ENCODE data around the gene IPO8.

DNA sequence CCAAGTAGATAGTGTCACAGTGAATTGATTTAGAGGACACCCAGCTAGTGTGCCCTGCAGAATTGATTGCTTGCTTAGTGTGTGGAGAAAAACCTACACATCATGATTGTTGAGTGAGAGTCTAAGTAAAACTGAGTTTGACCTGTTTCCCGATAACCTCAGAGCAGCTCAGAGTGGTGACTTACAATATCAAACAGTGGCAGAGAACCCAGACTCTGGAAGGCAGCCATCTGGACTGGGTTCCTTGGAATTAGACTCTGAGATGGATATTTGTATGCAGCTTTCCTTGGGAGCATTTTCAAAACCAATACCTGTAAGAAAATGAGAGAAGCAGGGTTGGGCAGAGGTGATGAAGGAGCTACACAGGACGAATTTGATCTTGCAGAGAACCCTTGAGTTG is 109.8 kb downstream of the IPO8 start:
- TF ChIP-seq, protein P1, sequence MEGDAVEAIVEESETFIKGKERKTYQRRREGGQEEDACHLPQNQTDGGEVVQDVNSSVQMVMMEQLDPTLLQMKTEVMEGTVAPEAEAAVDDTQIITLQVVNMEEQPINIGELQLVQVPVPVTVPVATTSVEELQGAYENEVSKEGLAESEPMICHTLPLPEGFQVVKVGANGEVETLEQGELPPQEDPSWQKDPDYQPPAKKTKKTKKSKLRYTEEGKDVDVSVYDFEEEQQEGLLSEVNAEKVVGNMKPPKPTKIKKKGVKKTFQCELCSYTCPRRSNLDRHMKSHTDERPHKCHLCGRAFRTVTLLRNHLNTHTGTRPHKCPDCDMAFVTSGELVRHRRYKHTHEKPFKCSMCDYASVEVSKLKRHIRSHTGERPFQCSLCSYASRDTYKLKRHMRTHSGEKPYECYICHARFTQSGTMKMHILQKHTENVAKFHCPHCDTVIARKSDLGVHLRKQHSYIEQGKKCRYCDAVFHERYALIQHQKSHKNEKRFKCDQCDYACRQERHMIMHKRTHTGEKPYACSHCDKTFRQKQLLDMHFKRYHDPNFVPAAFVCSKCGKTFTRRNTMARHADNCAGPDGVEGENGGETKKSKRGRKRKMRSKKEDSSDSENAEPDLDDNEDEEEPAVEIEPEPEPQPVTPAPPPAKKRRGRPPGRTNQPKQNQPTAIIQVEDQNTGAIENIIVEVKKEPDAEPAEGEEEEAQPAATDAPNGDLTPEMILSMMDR (IDR thresholded peaks at IDR 0.05) = no peak
- TF ChIP-seq POLR2A (IDR thresholded peaks at IDR 0.05) (no peak), POLR2AphosphoS5 (IDR thresholded peaks at IDR 0.05) (no peak), EP300 (IDR thresholded peaks at IDR 0.05) (no peak)
